Measurements from ENCODE around the gene ADAM15.

DNA sequence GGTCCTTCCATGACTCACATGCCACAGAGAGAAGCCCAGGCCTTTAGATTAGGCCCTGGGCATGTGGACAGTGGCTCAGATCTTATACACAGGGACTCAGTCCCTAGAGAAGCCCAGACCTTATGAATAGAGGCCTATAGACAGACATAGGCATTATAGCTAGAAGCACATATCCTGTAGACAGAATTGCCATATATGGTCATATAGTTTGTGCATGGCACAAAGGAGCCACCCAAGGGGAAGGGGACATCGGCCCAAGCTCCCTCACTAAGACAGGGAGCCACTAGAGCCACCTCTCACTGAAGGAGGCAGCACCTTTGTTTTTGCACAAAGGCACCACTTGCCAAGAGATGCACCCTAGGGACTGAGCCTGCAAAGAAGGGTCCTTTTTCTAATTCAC is 25.3 kb downstream of the ADAM15 start:
- TF ChIP-seq, protein P1, sequence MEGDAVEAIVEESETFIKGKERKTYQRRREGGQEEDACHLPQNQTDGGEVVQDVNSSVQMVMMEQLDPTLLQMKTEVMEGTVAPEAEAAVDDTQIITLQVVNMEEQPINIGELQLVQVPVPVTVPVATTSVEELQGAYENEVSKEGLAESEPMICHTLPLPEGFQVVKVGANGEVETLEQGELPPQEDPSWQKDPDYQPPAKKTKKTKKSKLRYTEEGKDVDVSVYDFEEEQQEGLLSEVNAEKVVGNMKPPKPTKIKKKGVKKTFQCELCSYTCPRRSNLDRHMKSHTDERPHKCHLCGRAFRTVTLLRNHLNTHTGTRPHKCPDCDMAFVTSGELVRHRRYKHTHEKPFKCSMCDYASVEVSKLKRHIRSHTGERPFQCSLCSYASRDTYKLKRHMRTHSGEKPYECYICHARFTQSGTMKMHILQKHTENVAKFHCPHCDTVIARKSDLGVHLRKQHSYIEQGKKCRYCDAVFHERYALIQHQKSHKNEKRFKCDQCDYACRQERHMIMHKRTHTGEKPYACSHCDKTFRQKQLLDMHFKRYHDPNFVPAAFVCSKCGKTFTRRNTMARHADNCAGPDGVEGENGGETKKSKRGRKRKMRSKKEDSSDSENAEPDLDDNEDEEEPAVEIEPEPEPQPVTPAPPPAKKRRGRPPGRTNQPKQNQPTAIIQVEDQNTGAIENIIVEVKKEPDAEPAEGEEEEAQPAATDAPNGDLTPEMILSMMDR (IDR thresholded peaks at IDR 0.05), result no peak
- no peak for TF ChIP-seq EP300 (IDR thresholded peaks at IDR 0.05; ENCODE audit: borderline replicate concordance in 1 of 2, low read depth in 1 of 2, low read length in 1 of 2)

Measured in SK-N-SH (cell line).